Renal cortical epithelial cell (primary cell): ENCODE data around the gene NPLOC4. TPM values are rescaled to one million over a fixed set of nuclear protein-coding genes. Genes with fewer than 3 reads are reported as not detected.

Experiments used
- total RNA-seq: library from RNA; depleted of rRNA; stranded (reverse); fragments of >200 nt; gene quantifications from 2 replicates; pipeline ENCODE4 v1.2.3, GENCODE V29; 2014

The NPLOC4 gene
- total RNA-seq, 1 donor from 2014 or later, result 84.6 TPM

Other genes starting within 250 kb of the NPLOC4 start
- gene BAHCC1, start 241.7 kb downstream of the NPLOC4 start, total RNA-seq, result 0.69 and 13.2 TPM in 2 replicates
- 4,821 and 6,713 TPM in 2 replicates for gene ACTG1, start 124.3 kb downstream of the NPLOC4 start, total RNA-seq
- gene FSCN2, start 108.7 kb downstream of the NPLOC4 start, total RNA-seq, result 3.1 and 4.7 TPM in 2 replicates
- gene FAAP100, start 84.8 kb downstream of the NPLOC4 start, total RNA-seq, result 13.2 and 22.2 TPM in 2 replicates
- gene TSPAN10, start 84 bp upstream of the NPLOC4 start, total RNA-seq, result 0.87 and 2.3 TPM in 2 replicates
- not detected in 2 replicates for gene PDE6G, start 19.4 kb upstream of the NPLOC4 start, total RNA-seq
- 22.6 and 34.6 TPM in 2 replicates for gene OXLD1, start 29.5 kb upstream of the NPLOC4 start, total RNA-seq
- 9.0 and 11.9 TPM in 2 replicates for gene CCDC137, start 29.6 kb upstream of the NPLOC4 start, total RNA-seq
- 21.7 and 44.1 TPM in 2 replicates for gene ARL16, start 46.7 kb upstream of the NPLOC4 start, total RNA-seq
- 104 and 110 TPM in 2 replicates for gene HGS, start 46.9 kb upstream of the NPLOC4 start, total RNA-seq
- gene MRPL12, start 66.3 kb upstream of the NPLOC4 start, total RNA-seq, result 8.9 and 10.4 TPM in 2 replicates
- 35.7 and 61.8 TPM in 2 replicates for gene SLC25A10, start 75.2 kb upstream of the NPLOC4 start, total RNA-seq
- gene GCGR, start 167.0 kb upstream of the NPLOC4 start, total RNA-seq, result not detected in 2 replicates
- gene MCRIP1, start 196.2 kb upstream of the NPLOC4 start, total RNA-seq, result 55.0 and 101 TPM in 2 replicates
- not detected in 2 replicates for gene PPP1R27, start 197.9 kb upstream of the NPLOC4 start, total RNA-seq
- 1,064 and 1,065 TPM in 2 replicates for gene P4HB, start 223.4 kb upstream of the NPLOC4 start, total RNA-seq
- 161 and 237 TPM in 2 replicates for gene ARHGDIA, start 234.2 kb upstream of the NPLOC4 start, total RNA-seq